Effector CD8-positive, alpha-beta T cell (primary cell): ENCODE measurements around the gene MRPL54.

Source experiments
- DNase-seq: peaks from one replicate; lab custom pipeline; 2025; lab: John Stamatoyannopoulos, UW
- total RNA-seq, 4 experiments: gene quantifications; one replicate each; lab custom pipeline; 2026; lab: John Stamatoyannopoulos, UW

MRPL54 gene
- 16.5 to 50.2 (median 23.9) reads per million in 4 experiments for total RNA-seq

GRCh38 chr19:3762501-3763459 is at the start of gene MRPL54:
Gene MRPL54, plus strand, starts transcription at chr19:3762682. Its CDS starts 19 bp downstream, at chr19:3762701.
- peak; percentile 99 for DNase-seq

GRCh38 chr19:3716147-3716668 is 46.3 kb upstream of the MRPL54 start:
- DNase-seq: no peak

GRCh38 chr19:3719868-3720267 is 42.6 kb upstream of the MRPL54 start:
- no peak for DNase-seq

GRCh38 chr19:3720349-3720917 is 42.0 kb upstream of the MRPL54 start:
- no peak for DNase-seq

GRCh38 chr19:3721131-3721886 is 41.2 kb upstream of the MRPL54 start:
- peak; percentile 69 for DNase-seq

- DNase-seq: no peak
Observed at GRCh38 chr19:3721887-3722442, 40.5 kb upstream of the MRPL54 start.

- DNase-seq: no peak
Observed at GRCh38 chr19:3722443-3723109, 39.9 kb upstream of the MRPL54 start.

GRCh38 chr19:3723110-3723488 is 39.4 kb upstream of the MRPL54 start:
- DNase-seq: no peak

- DNase-seq: no peak
Observed at GRCh38 chr19:3723883-3724282, 38.6 kb upstream of the MRPL54 start.

- DNase-seq: no peak
Observed at GRCh38 chr19:3725121-3725520, 37.4 kb upstream of the MRPL54 start.

GRCh38 chr19:3725640-3726310 is 36.7 kb upstream of the MRPL54 start:
- DNase-seq: no peak

- no peak for DNase-seq
Observed at GRCh38 chr19:3730457-3730958, 32.0 kb upstream of the MRPL54 start.

GRCh38 chr19:3732108-3732507 is 30.4 kb upstream of the MRPL54 start:
- DNase-seq: no peak

- no peak for DNase-seq
Observed at GRCh38 chr19:3733549-3734309, 28.8 kb upstream of the MRPL54 start.

- no peak for DNase-seq
Observed at GRCh38 chr19:3734310-3734600, 28.2 kb upstream of the MRPL54 start.

- no peak for DNase-seq
Observed at GRCh38 chr19:3736106-3736724, 26.3 kb upstream of the MRPL54 start.

- DNase-seq: no peak
Observed at GRCh38 chr19:3737487-3738205, 24.8 kb upstream of the MRPL54 start.

- no peak for DNase-seq
Observed at GRCh38 chr19:3738477-3739220, 23.8 kb upstream of the MRPL54 start.
